OCI-LY7 (cell line): ENCODE data around the gene MNS1. TPM values are rescaled to one million over a fixed set of nuclear protein-coding genes. Genes with fewer than 3 reads are reported as not detected.

ENCODE experiments used
- BruUV-seq: library from RNA; stranded (reverse); fragments of 400-500 nt; replicated peaks from 2 replicates; lab custom pipeline; 2021; lab: Mats Ljungman, UMichigan
- CTCF ChIA-PET: fragments of 300-600 bp; sonication (Branson Sonifier 250); formaldehyde crosslinking; loops from one replicate; lab custom pipeline; 2022; ENCODE audit warnings: antibody characterized with exemption; ENCODE audit not compliant: unreplicated experiment; lab: Charles Lee
- POLR2A ChIA-PET: fragments of 300-600 bp; sonication (Branson Sonifier 250); formaldehyde crosslinking; loops from one replicate; lab custom pipeline; 2022; ENCODE audit warnings: antibody characterized with exemption; lab: Charles Lee
- DNase-seq: peaks from one replicate; pipeline ENCODE4 v3.0.0-alpha.2; 2015; ENCODE audit warnings: low spot score
- H2AFZ ChIP-seq: fragments of 200-600 bp; sonication (generic), shearing (Covaris generic); 2 replicates; pipeline ENCODE4 v1.6.1; 2014; ENCODE audit warnings: mild to moderate bottlenecking, antibody characterized with exemption, low read length, moderate library complexity
- H3K27ac ChIP-seq: fragments of 200-600 bp; sonication (generic); 2 replicates; pipeline ENCODE4 v1.5.1; 2014; ENCODE audit warnings: mixed run types, low read depth, mild to moderate bottlenecking, moderate library complexity, low read length, inconsistent platforms; ENCODE audit not compliant: poor library complexity, severe bottlenecking
- H3K36me3 ChIP-seq: fragments of 200-600 bp; sonication (generic); 2 replicates; pipeline ENCODE4 v1.6.1; 2014; ENCODE audit warnings: mild to moderate bottlenecking, antibody characterized with exemption, low read length, moderate library complexity, mixed read lengths; ENCODE audit not compliant: insufficient read depth
- H3K4me1 ChIP-seq: fragments of 200-600 bp; sonication (generic); 2 replicates; pipeline ENCODE4 v1.5.1; 2014; ENCODE audit warnings: mild to moderate bottlenecking, low read length; ENCODE audit not compliant: insufficient read depth, poor library complexity, severe bottlenecking
- H3K4me2 ChIP-seq: fragments of 200-600 bp; sonication (generic); 2 replicates; pipeline ENCODE4 v1.6.1; 2014; ENCODE audit warnings: mild to moderate bottlenecking, low read length
- H3K4me3 ChIP-seq: fragments of 200-600 bp; sonication (generic); 2 replicates; pipeline ENCODE4 v1.5.1; 2014; ENCODE audit warnings: mild to moderate bottlenecking, low read depth, low read length; ENCODE audit not compliant: poor library complexity, severe bottlenecking
- H3K79me2 ChIP-seq: fragments of 200-600 bp; sonication (generic); 2 replicates; pipeline ENCODE4 v1.6.1; 2016; ENCODE audit warnings: low read depth, mild to moderate bottlenecking, low read length, moderate library complexity, mixed read lengths; ENCODE audit not compliant: insufficient read depth
- H3K9me2 ChIP-seq: fragments of 200-600 bp; sonication (generic); 2 replicates; pipeline ENCODE4 v1.6.1; 2016; ENCODE audit warnings: mild to moderate bottlenecking, low read length, mixed read lengths; ENCODE audit not compliant: insufficient read depth
- H3K9me3 ChIP-seq: fragments of 200-600 bp; sonication (generic); 2 replicates; pipeline ENCODE4 v1.6.1; 2014; ENCODE audit warnings: mild to moderate bottlenecking, mixed run types, low read length, mixed read lengths
- H4K20me1 ChIP-seq: fragments of 200-600 bp; sonication (generic); 2 replicates; pipeline ENCODE4 v1.6.1; 2014; ENCODE audit warnings: mild to moderate bottlenecking, antibody characterized with exemption, low read length, moderate library complexity, mixed read lengths; ENCODE audit not compliant: insufficient read depth
- CTCF ChIP-seq: fragments of 200-600 bp; sonication (generic); conservative IDR thresholded peaks from 2 replicates; pipeline ENCODE4 v1.5.1; 2014; ENCODE audit warnings: mild to moderate bottlenecking, antibody characterized with exemption, low read length, moderate library complexity, mixed read lengths
- EZH2phosphoT487 ChIP-seq: fragments of 200-600 bp; sonication (generic); IDR thresholded peaks from 2 replicates; pipeline ENCODE4 v1.6.1; 2018; ENCODE audit warnings: low read depth, borderline replicate concordance, mild to moderate bottlenecking, mixed run types, antibody characterized with exemption, low read length, moderate library complexity, mixed read lengths
- intact Hi-C: fragments of 100-400 bp; cut with micrococcal nuclease; formaldehyde crosslinking; loops from one replicate; pipeline ENCODE4 v1.10.0; 2022; ENCODE audit not compliant: unreplicated experiment
- total RNA-seq, 2 experiments: library from RNA; depleted of rRNA in 1 of 2; stranded (reverse); fragments of >200 nt in 1 of 2; shearing (Covaris generic) in 1 of 2; gene quantifications; 2 replicates each; pipeline ENCODE4 v1.2.3, GENCODE V29; 2014 to 2022

The MNS1 gene
- total RNA-seq, 2 experiments from 2014 or later: 1.8 TPM

DNA sequence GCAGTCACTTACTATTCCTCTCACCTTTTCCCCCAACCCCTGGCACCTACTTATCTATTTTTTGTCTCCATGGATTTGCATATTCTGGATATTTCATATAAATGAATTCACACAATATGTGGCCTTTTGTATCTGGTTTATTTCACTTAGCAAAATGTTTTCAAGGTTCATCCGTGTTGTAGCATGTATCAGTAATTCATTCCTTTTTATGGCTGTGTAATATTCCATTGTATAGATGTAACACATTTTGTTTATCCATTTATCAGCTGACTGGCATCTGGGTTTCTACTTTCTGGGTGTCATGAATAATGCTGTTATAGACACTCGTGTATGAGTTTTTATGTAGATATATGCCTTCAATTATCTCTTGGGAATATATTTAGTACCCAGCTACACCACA lies 5.8 kb downstream of the MNS1 start:
- Histone ChIP-seq H3K4me2 (no peak overlapping the region), H3K9me2 (no peaks in the 10 kb centered on the region), H3K36me3 (no peaks in the 10 kb centered on the region), H3K79me2 (no peaks in the 10 kb centered on the region), H4K20me1 (no peaks in the 10 kb centered on the region), H3K4me1 (peaks cover 5% of the 10 kb centered on the region), H3K27ac (no peak overlapping the region), H3K4me3 (no peak overlapping the region), H2AFZ (no peak overlapping the region), H3K9me3 (peaks cover 5% of the 10 kb centered on the region; the same call in 1 of the 2 replicates)
- TF ChIP-seq CTCF (no peak), EZH2phosphoT487 (no peak)
- ChIA-PET CTCF (no interaction called here), POLR2A (interaction anchor here (0.8 to 0.9 kb wide), 2 partner anchors 9 to 41 kb away, joined by 3 to 4 read pairs; no protein-coding TSS in a partner anchor)
- no peak for DNase-seq
- BruUV-seq: no TSS peak
- intact Hi-C loops: no loop called here

GRCh38 chr15:56456229-56456628 lies 8.7 kb downstream of the MNS1 start:
- Histone ChIP-seq H3K79me2 (no peaks in the 10 kb centered on the region), H3K9me3 (peaks cover 5% of the 10 kb centered on the region; the same call in 1 of the 2 replicates), H4K20me1 (no peaks in the 10 kb centered on the region), H3K27ac (no peak overlapping the region), H3K4me2 (no peak overlapping the region), H3K4me1 (peaks cover 5% of the 10 kb centered on the region), H2AFZ (no peak overlapping the region), H3K9me2 (no peaks in the 10 kb centered on the region), H3K4me3 (no peak overlapping the region), H3K36me3 (no peaks in the 10 kb centered on the region)
- intact Hi-C loops: no loop called here
- no peak for DNase-seq
- no TSS peak for BruUV-seq
- ChIA-PET CTCF (no interaction called here), POLR2A (interaction anchor here (0.6 kb wide), 1 partner anchor 276 kb away, joined by 3 read pairs; no protein-coding TSS in a partner anchor)
- TF ChIP-seq EZH2phosphoT487 (no peak), CTCF (no peak)

GRCh38 chr15:56454836-56455235 lies 10.1 kb downstream of the MNS1 start:
- Histone ChIP-seq H2AFZ (no peak overlapping the region), H3K27ac (no peak overlapping the region), H3K9me3 (peaks cover 5% of the 10 kb centered on the region; the same call in 1 of the 2 replicates), H3K79me2 (no peaks in the 10 kb centered on the region), H3K4me2 (no peak overlapping the region), H3K4me1 (no peaks in the 10 kb centered on the region), H3K9me2 (no peaks in the 10 kb centered on the region), H3K36me3 (no peaks in the 10 kb centered on the region), H4K20me1 (no peaks in the 10 kb centered on the region), H3K4me3 (no peak overlapping the region)
- DNase-seq: no peak
- no TSS peak for BruUV-seq
- intact Hi-C loops: no loop called here
- ChIA-PET POLR2A (interaction anchor here (0.6 to 1.4 kb wide), 2 partner anchors 9 to 867 kb away, joined by 4 to 5 read pairs; no protein-coding TSS in a partner anchor), CTCF (no interaction called here)
- TF ChIP-seq EZH2phosphoT487: no peak
